ENCODE results near the gene LIN9. TPM values are rescaled to one million over a fixed set of nuclear protein-coding genes. Genes with fewer than 3 reads are reported as not detected.

The LIN9 gene
- 3.1 and 5.0 TPM in 2 replicates for total RNA-seq

GRCh38 chr1:226308723-226309397, at the start of gene LIN9:
TSS of gene LIN9 (minus strand) at chr1:226309164. CDS start at chr1:226309139, 25 bp downstream.

GRCh38 chr1:226223157-226223785, 85.7 kb downstream of the LIN9 start, which contains the start of gene MIXL1:
TSS of gene MIXL1 (plus strand) at chr1:226223664. CDS start at chr1:226223682, 18 bp downstream.

GRCh38 chr1:226186124-226187018, 122.6 kb downstream of the LIN9 start, which contains the start of gene ACBD3:
TSS of gene ACBD3 (minus strand) at chr1:226186741. CDS start at chr1:226186675, 66 bp downstream.

Other genes starting within 250 kb of the LIN9 start
- gene H3-3A, start 246.4 kb downstream of the LIN9 start, total RNA-seq = 327 and 495 TPM in 2 replicates
- 35.5 and 42.1 TPM in 2 replicates for gene ACBD3, start 122.4 kb downstream of the LIN9 start, total RNA-seq
- not detected in 2 replicates for gene MIXL1, start 85.5 kb downstream of the LIN9 start, total RNA-seq
- 146 and 207 TPM in 2 replicates for gene PARP1, start 98.9 kb upstream of the LIN9 start, total RNA-seq
- not detected in 2 replicates for gene STUM, start 239.6 kb upstream of the LIN9 start, total RNA-seq